Measurements from ENCODE around the gene ZBTB8B.

Gene ZBTB8B

GRCh38 chr1:32508761-32509160, 43.9 kb downstream of the ZBTB8B start:
- TF ChIP-seq CTCF (IDR thresholded peaks at IDR 0.05; ENCODE audit: poor library complexity, severe bottlenecking), result no peak
- no peaks in the 10 kb centered on the region for H3K4me1 ChIP-seq (ENCODE audit: insufficient read depth, poor library complexity, severe bottlenecking)

GRCh38 chr1:32509939-32510338, 45.1 kb downstream of the ZBTB8B start:
- Histone ChIP-seq H3K4me3 (ENCODE audit: severe bottlenecking) (no peak overlapping the region), H3K27me3 (ENCODE audit: insufficient read depth, poor library complexity, severe bottlenecking) (no peaks in the 10 kb centered on the region), H3K27ac (ENCODE audit: poor library complexity, severe bottlenecking) (no peak overlapping the region), H3K9me3 (ENCODE audit: severe bottlenecking) (no peaks in the 10 kb centered on the region), H3K36me3 (ENCODE audit: low read depth) (no peaks in the 10 kb centered on the region), H3K4me1 (ENCODE audit: insufficient read depth, poor library complexity, severe bottlenecking) (no peaks in the 10 kb centered on the region)
- no peak for TF ChIP-seq CTCF (IDR thresholded peaks at IDR 0.05; ENCODE audit: poor library complexity, severe bottlenecking)
- no peak for DNase-seq (ENCODE audit: low spot score)
- ATAC-seq (ENCODE audit: low read depth), result no peak

More at GRCh38 chr1:32508761-32509160, 43.9 kb downstream of the ZBTB8B start:
- DNase-seq (ENCODE audit: low spot score) (no peak), ATAC-seq (ENCODE audit: low read depth) (no peak)
- Histone ChIP-seq H3K27me3 (ENCODE audit: insufficient read depth, poor library complexity, severe bottlenecking) (no peaks in the 10 kb centered on the region), H3K9me3 (ENCODE audit: severe bottlenecking) (no peaks in the 10 kb centered on the region), H3K27ac (ENCODE audit: poor library complexity, severe bottlenecking) (no peak overlapping the region), H3K36me3 (ENCODE audit: low read depth) (no peaks in the 10 kb centered on the region), H3K4me3 (ENCODE audit: severe bottlenecking) (no peak overlapping the region)
